ENCODE data around the gene HAAO. TPM values are rescaled to one million over a fixed set of nuclear protein-coding genes. Genes with fewer than 3 reads are reported as not detected.

The HAAO gene
- total and polyA plus RNA-seq, 2 experiments from 2014 or later: 2.6 to 3.2 TPM

GRCh38 chr2:42808301-42808700 lies 15.9 kb upstream of the HAAO start (continued):
- TF ChIP-seq, protein P1, sequence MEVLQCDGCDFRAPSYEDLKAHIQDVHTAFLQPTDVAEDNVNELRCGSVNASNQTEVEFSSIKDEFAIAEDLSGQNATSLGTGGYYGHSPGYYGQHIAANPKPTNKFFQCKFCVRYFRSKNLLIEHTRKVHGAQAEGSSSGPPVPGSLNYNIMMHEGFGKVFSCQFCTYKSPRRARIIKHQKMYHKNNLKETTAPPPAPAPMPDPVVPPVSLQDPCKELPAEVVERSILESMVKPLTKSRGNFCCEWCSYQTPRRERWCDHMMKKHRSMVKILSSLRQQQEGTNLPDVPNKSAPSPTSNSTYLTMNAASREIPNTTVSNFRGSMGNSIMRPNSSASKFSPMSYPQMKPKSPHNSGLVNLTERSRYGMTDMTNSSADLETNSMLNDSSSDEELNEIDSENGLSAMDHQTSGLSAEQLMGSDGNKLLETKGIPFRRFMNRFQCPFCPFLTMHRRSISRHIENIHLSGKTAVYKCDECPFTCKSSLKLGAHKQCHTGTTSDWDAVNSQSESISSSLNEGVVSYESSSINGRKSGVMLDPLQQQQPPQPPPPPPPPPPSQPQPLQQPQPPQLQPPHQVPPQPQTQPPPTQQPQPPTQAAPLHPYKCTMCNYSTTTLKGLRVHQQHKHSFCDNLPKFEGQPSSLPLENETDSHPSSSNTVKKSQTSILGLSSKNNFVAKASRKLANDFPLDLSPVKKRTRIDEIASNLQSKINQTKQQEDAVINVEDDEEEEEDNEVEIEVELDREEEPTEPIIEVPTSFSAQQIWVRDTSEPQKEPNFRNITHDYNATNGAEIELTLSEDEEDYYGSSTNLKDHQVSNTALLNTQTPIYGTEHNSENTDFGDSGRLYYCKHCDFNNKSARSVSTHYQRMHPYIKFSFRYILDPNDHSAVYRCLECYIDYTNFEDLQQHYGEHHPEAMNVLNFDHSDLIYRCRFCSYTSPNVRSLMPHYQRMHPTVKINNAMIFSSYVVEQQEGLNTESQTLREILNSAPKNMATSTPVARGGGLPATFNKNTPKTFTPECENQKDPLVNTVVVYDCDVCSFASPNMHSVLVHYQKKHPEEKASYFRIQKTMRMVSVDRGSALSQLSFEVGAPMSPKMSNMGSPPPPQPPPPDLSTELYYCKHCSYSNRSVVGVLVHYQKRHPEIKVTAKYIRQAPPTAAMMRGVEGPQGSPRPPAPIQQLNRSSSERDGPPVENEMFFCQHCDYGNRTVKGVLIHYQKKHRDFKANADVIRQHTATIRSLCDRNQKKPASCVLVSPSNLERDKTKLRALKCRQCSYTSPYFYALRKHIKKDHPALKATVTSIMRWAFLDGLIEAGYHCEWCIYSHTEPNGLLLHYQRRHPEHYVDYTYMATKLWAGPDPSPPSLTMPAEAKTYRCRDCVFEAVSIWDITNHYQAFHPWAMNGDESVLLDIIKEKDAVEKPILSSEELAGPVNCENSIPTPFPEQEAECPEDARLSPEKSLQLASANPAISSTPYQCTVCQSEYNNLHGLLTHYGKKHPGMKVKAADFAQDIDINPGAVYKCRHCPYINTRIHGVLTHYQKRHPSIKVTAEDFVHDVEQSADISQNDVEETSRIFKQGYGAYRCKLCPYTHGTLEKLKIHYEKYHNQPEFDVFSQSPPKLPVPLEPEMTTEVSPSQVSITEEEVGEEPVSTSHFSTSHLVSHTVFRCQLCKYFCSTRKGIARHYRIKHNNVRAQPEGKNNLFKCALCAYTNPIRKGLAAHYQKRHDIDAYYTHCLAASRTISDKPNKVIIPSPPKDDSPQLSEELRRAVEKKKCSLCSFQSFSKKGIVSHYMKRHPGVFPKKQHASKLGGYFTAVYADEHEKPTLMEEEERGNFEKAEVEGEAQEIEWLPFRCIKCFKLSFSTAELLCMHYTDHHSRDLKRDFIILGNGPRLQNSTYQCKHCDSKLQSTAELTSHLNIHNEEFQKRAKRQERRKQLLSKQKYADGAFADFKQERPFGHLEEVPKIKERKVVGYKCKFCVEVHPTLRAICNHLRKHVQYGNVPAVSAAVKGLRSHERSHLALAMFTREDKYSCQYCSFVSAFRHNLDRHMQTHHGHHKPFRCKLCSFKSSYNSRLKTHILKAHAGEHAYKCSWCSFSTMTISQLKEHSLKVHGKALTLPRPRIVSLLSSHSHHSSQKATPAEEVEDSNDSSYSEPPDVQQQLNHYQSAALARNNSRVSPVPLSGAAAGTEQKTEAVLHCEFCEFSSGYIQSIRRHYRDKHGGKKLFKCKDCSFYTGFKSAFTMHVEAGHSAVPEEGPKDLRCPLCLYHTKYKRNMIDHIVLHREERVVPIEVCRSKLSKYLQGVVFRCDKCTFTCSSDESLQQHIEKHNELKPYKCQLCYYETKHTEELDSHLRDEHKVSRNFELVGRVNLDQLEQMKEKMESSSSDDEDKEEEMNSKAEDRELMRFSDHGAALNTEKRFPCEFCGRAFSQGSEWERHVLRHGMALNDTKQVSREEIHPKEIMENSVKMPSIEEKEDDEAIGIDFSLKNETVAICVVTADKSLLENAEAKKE (CRISPR knock-in tag; IDR thresholded peaks at IDR 0.05): no peak

DNA sequence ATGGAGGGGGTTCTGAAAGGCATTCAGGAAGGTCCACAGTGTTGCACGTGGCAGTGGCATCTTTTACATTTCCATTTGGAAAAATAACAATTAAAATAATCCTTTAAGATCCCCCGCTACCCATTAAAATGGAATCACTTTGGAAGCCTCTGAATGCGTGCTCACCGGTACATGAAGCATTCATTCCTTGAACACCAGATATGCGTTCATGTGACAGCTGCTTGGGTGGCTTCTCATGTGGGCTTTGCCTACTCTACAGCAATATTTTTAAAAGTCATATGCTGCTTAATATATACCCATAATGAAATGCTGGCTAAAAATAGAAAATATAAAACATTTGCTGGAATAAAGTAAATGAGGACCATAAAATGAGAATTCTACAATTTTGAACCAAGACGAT lies 14.4 kb upstream of the HAAO start:
- H3K36me3 Mint-ChIP-seq (ENCODE audit: low read depth): no peaks in the 10 kb centered on the region
- Histone ChIP-seq H3K4me1 (ENCODE audit: insufficient read depth) (peaks cover 5% of the 10 kb centered on the region), H3K27me3 (ENCODE audit: insufficient read depth) (no peaks in the 10 kb centered on the region), H2AFZ (no peak overlapping the region), H3K4me3 (no peak overlapping the region), H3F3A (replicated peaks; ENCODE audit: low read depth) (peaks cover 8% of the 10 kb centered on the region; the same call in 1 of the 2 replicates), H3K27ac (ENCODE audit: low read depth) (no peak overlapping the region), H3K36me3 (ENCODE audit: insufficient read depth) (no peaks in the 10 kb centered on the region), H4K20me1 (replicated peaks; ENCODE audit: insufficient read depth) (no peaks in the 10 kb centered on the region), H3K4me2 (no peak overlapping the region), H3K79me2 (replicated peaks; ENCODE audit: insufficient read depth) (no peaks in the 10 kb centered on the region), H3K9me2 (ENCODE audit: insufficient read depth) (no peaks in the 10 kb centered on the region)
- H3K27ac Mint-ChIP-seq: no peak overlapping the region
- no peak for ATAC-seq
- no peaks in the 10 kb centered on the region for H3K9me3 Mint-ChIP-seq
- no peak overlapping the region for H3K4me3 Mint-ChIP-seq
- no peak for TF ChIP-seq NANOG (IDR thresholded peaks at IDR 0.05; ENCODE audit: borderline replicate concordance)
- H3K4me1 Mint-ChIP-seq: peaks cover 4% of the 10 kb centered on the region
- DNase-seq (ENCODE audit: low spot score): no peak
- peaks cover 17% of the 10 kb centered on the region for H3K27me3 Mint-ChIP-seq (ENCODE audit: insufficient read depth, low read depth, poor library complexity)

- H3K27me3 Mint-ChIP-seq (ENCODE audit: insufficient read depth, low read depth, poor library complexity): peaks cover 8% of the 10 kb centered on the region
- TF ChIP-seq, protein P1 (CRISPR knock-in tag; IDR thresholded peaks at IDR 0.05): no peak
- no peak for TF ChIP-seq ZNF331 (CRISPR knock-in tag; IDR thresholded peaks at IDR 0.05; ENCODE audit: low read depth)
Observed at GRCh38 chr2:42804891-42805290, 12.5 kb upstream of the HAAO start.

More at GRCh38 chr2:42804891-42805290, 12.5 kb upstream of the HAAO start:
- ATAC-seq (no peak), DNase-seq (ENCODE audit: low spot score) (no peak)
- Histone ChIP-seq H3K4me2 (no peak overlapping the region), H3K36me3 (ENCODE audit: insufficient read depth) (no peaks in the 10 kb centered on the region), H3K27ac (ENCODE audit: low read depth) (no peak overlapping the region), H3K4me1 (ENCODE audit: insufficient read depth) (peaks cover 11% of the 10 kb centered on the region), H3F3A (replicated peaks; ENCODE audit: low read depth) (no peaks in the 10 kb centered on the region), H2AFZ (no peak overlapping the region), H3K9me2 (ENCODE audit: insufficient read depth) (no peaks in the 10 kb centered on the region), H3K4me3 (no peak overlapping the region), H3K27me3 (ENCODE audit: insufficient read depth) (no peaks in the 10 kb centered on the region), H3K79me2 (replicated peaks; ENCODE audit: insufficient read depth) (no peaks in the 10 kb centered on the region), H4K20me1 (replicated peaks; ENCODE audit: insufficient read depth) (no peaks in the 10 kb centered on the region)
- Mint-ChIP-seq H3K4me3 (no peak overlapping the region), H3K4me1 (peaks cover 9% of the 10 kb centered on the region), H3K36me3 (ENCODE audit: low read depth) (no peaks in the 10 kb centered on the region), H3K9me3 (no peaks in the 10 kb centered on the region), H3K27ac (no peak overlapping the region)
